Esophagus muscularis mucosa (tissue), 4 donors: Measurements from ENCODE around the gene PLA2G2E. TPM values are rescaled to one million over a fixed set of nuclear protein-coding genes. Genes with fewer than 3 reads are reported as not detected.
"Not testable (repeated sequence)": the region's sequence is repeated elsewhere in the genome, so short reads cannot be mapped to it uniquely, and the experiment has no call there.

Source experiments
- DNase-seq: peaks from one replicate; pipeline ENCODE4 v3.0.0-alpha.2; 2017; ENCODE audit errors: extremely low spot score
- H3K27ac ChIP-seq, 4 donors: fragments of 200-600 bp; sonication (generic); replicated peaks in 1 of 4; 1 replicate in 3 of 4; 2 replicates in 1 of 4; pipeline ENCODE4 v1.5.1; 2016 to 2019; ENCODE audit warnings: mild to moderate bottlenecking in 1 of 4
- H3K27me3 ChIP-seq, 4 donors: fragments of 200-600 bp; sonication (generic); one replicate each; pipeline versions ENCODE4 v1.5.1 to v1.6.0; 2016 to 2019
- H3K36me3 ChIP-seq, 4 donors: fragments of 200-600 bp; sonication (generic); one replicate each; pipeline ENCODE4 v1.5.1; 2016 to 2019
- H3K4me1 ChIP-seq, 4 donors: fragments of 200-600 bp; sonication (generic); one replicate each; pipeline ENCODE4 v1.5.1; 2016 to 2019
- H3K4me3 ChIP-seq, 4 donors: fragments of 200-600 bp; sonication (generic); 1 replicate in 2 of 4; 2 replicates in 2 of 4; pipeline ENCODE4 v1.5.1; 2016 to 2019; ENCODE audit warnings: mild to moderate bottlenecking in 4 of 4, moderate library complexity in 1 of 4
- H3K9me3 ChIP-seq, 4 donors: fragments of 200-600 bp; sonication (generic); 1 replicate in 3 of 4; 2 replicates in 1 of 4; pipeline ENCODE4 v1.5.1; 2016 to 2019
- CTCF ChIP-seq, 3 experiments: fragments of 200-600 bp in 2 of 3; fragments of 450-650 bp in 1 of 3; sonication (generic) in 2 of 3; IDR thresholded peaks; one replicate each; pipeline ENCODE4 v1.5.1; 2017 to 2019; ENCODE audit warnings: antibody characterized with exemption in 3 of 3, mild to moderate bottlenecking in 2 of 3, moderate library complexity in 1 of 3
- EP300 ChIP-seq: sonication (generic); formaldehyde crosslinking; IDR thresholded peaks from one replicate; pipeline ENCODE4 v1.6.1; 2017; ENCODE audit warnings: antibody characterized with exemption
- POLR2A ChIP-seq: fragments of 450-650 bp; IDR thresholded peaks from one replicate; pipeline ENCODE4 v1.6.1; 2017; ENCODE audit warnings: antibody characterized with exemption, moderate library complexity, mild to moderate bottlenecking, low read depth
- POLR2AphosphoS5 ChIP-seq, 2 donors: sonication (generic); formaldehyde crosslinking; IDR thresholded peaks; one replicate each; pipeline ENCODE4 v1.6.1; 2017; ENCODE audit warnings: antibody characterized with exemption in 2 of 2
- WGBS: methylation state at CpG from one replicate; pipeline ENCODE4 v1.1.5; 2018; 5-methylcytosine and 5-hydroxymethylcytosine counted together
- intact Hi-C: fragments of 100-400 bp; cut with DNase I; formaldehyde crosslinking; loops from one replicate; pipeline ENCODE4 v1.15.1; 2023
- total RNA-seq, 4 donors: library from RNA; depleted of rRNA; stranded (reverse); fragments of >200 nt; gene quantifications; one replicate each; pipeline versions ENCODE4 v1.1.0 to v1.2.1, GENCODE V29; 2016

PLA2G2E gene
- total RNA-seq, 4 donors from 2014 or later = not detected

- H3K36me3 ChIP-seq = no peaks in the 10 kb centered on the region
- WGBS = 84% methylated on average over 2 of the region's 2 CpGs
- no peak overlapping the region for H3K4me3 ChIP-seq
- no peak overlapping the region for H3K27ac ChIP-seq
- intact Hi-C loops = no loop called here
- H3K4me1 ChIP-seq = peaks cover 9 to 42% (median 28%) of the 10 kb centered on the region in 4 donors
- no peak for TF ChIP-seq CTCF (IDR thresholded peaks at IDR 0.05)
- H3K9me3 ChIP-seq = no peaks in the 10 kb centered on the region
- H3K27me3 ChIP-seq = no peaks in the 10 kb centered on the region
- DNase-seq = no peak
These were observed 39.1 kb downstream of the PLA2G2E start for GRCh38 chr1:19884312-19884711.

- peak; percentile 93 to 97 for TF ChIP-seq POLR2AphosphoS5 (IDR thresholded peaks at IDR 0.05)
- TF ChIP-seq POLR2A = no peak
- peak; percentile 89 to 95 (median 94) for TF ChIP-seq CTCF (IDR thresholded peaks at IDR 0.05)
- H3K4me3 ChIP-seq = peak within 1 kb of the TSS; percentile 71 to 98 (median 86)
- intact Hi-C loops = no loop called here
- H3K4me1 ChIP-seq = peaks cover 9 to 34% (median 28%) of the 10 kb centered on the region in 4 donors
- peaks cover 0 to 4% (median 0%) of the 10 kb centered on the region in 4 donors for H3K27me3 ChIP-seq
- 0% methylated on average over 9 of the region's 97 CpGs for WGBS
- H3K36me3 ChIP-seq = no peaks in the 10 kb centered on the region
- peak; percentile 99 for DNase-seq
- H3K9me3 ChIP-seq = no peaks in the 10 kb centered on the region
- peak within 1 kb of the TSS; percentile 86 to 96 (median 95) for H3K27ac ChIP-seq
These were observed 41.0 kb downstream of the PLA2G2E start, which contains the start of gene OTUD3 for GRCh38 chr1:19882111-19883071. Gene OTUD3, plus strand, starts transcription at chr1:19882395. Its CDS starts 119 bp downstream, at chr1:19882514.

GRCh38 chr1:19880841-19881240, 42.6 kb downstream of the PLA2G2E start:
- peaks cover 9 to 34% (median 28%) of the 10 kb centered on the region in 4 donors for H3K4me1 ChIP-seq
- H3K4me3 ChIP-seq, H3K36me3 ChIP-seq, intact Hi-C loops, DNase-seq, H3K27ac ChIP-seq, H3K9me3 ChIP-seq: not testable (repeated sequence)
- 83% methylated on average over 5 of the region's 5 CpGs for WGBS
- H3K27me3 ChIP-seq = peaks cover 0 to 12% (median 0%) of the 10 kb centered on the region in 4 donors

GRCh38 chr1:19879661-19880060, 43.8 kb downstream of the PLA2G2E start:
- intact Hi-C loops = no loop called here
- Histone ChIP-seq H3K9me3 (no peaks in the 10 kb centered on the region), H3K36me3 (no peaks in the 10 kb centered on the region), H3K4me3 (no peak overlapping the region), H3K27me3 (peaks cover 0 to 24% (median 1%) of the 10 kb centered on the region in 4 donors), H3K4me1 (peaks cover 9 to 24% (median 24%) of the 10 kb centered on the region in 4 donors), H3K27ac (no peak overlapping the region)
- DNase-seq = no peak
- 100% methylated on average over 4 of the region's 4 CpGs for WGBS
- TF ChIP-seq EP300 (no peak), POLR2A (no peak), POLR2AphosphoS5 (IDR thresholded peaks at IDR 0.05) (no peak), CTCF (IDR thresholded peaks at IDR 0.05) (no peak)

GRCh38 chr1:19879227-19879626, 44.2 kb downstream of the PLA2G2E start:
- H3K27ac ChIP-seq = no peak overlapping the region
- no peaks in the 10 kb centered on the region for H3K36me3 ChIP-seq
- 85% methylated on average over 4 of the region's 4 CpGs for WGBS
- intact Hi-C loops = no loop called here
- no peak overlapping the region for H3K4me3 ChIP-seq
- TF ChIP-seq POLR2A = no peak
- TF ChIP-seq EP300 = no peak
- no peak for TF ChIP-seq CTCF (IDR thresholded peaks at IDR 0.05)
- TF ChIP-seq POLR2AphosphoS5 (IDR thresholded peaks at IDR 0.05) = no peak
- peaks cover 9 to 22% (median 20%) of the 10 kb centered on the region in 4 donors for H3K4me1 ChIP-seq
- H3K9me3 ChIP-seq = no peaks in the 10 kb centered on the region
- no peak for DNase-seq
- H3K27me3 ChIP-seq = peaks cover 0 to 28% (median 3%) of the 10 kb centered on the region in 4 donors
